ENCODE measurements around the gene AMN.
A peak's percentile ranks its signal among the peaks of the same experiment; 100 is the strongest.
"Not testable (repeated sequence)": the region's sequence is repeated elsewhere in the genome, so short reads cannot be mapped to it uniquely, and the experiment has no call there.

The AMN gene

DNA sequence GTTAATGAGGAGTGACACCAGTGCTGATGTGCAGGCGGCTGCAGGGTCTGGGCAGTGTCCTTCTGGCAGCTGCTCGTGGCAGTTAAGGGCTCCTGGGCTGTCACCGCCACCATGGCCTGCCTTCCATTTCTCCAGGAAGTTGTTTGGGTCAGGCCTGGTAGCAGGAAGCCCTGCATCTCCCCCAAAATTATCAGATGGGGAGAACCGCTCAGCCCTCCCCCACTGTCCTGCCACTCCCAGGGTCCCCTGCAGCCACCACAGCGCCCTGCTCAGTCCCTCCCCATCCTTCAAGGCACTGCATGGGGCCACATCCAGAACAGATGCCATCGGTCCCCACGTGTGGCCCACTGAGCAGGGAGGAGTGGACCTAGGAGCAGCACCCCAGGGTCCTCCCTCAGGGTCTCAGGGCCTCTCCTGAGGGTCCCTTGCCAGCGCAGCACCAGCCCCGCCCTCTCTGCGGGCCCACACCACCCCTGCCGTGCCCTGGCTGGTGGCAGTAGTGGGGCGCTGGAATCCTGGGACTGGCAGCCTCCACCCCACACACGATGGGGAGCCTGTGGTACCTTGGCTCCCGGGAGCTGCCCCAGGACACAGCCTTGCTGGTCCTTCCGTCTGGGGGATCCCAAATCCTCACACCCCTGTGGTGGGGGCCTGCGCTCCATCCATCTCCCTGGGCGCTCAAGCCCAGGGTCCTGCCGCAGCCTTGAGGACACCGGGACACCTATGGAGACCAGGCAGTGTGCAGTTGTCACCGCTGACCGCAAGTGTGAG is 10.3 kb upstream of the AMN start:
- DNase-seq (ENCODE audit: low read depth, low spot score), result no peak

DNA sequence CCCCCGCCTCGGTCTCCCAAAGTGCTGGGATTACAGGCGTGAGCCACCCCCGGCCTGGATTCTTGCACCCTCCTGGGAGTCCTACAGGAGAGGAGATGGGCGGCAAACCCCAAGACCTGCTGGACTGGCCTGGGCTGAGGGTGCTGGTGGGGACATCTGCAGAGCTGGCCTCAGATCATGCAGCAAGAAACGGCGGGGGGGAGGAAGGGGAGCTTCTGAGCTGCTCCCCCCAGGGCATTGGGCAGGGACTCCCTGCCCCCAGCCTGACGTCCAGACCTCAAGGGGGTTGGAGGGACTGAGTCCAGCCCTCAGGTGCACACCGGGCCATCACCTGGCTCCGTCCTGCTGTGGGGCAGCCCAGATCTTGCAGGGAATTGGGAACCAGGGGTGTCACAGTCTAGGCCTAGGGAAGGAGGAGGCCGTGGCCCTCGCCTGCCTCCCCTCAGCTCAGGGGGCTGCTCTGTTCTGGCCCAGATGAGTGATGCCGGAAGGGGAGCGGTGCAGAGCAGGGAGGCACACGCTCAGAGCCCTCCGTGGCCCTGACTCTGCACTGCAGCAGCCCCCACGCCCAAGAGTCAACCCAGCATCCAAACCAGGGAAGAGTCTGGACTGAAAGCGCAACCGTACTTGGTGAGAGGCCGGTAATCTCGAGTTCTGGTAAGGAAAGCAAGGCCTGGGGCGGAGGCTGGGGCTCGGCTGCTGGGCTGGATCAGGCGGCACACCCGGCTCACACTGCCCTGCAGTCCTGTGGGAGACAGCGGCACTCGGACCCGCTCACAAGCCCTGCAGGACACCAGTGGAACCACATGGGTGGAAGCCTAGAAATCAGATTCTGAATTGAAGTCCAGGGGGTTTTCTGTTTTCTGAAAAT is 8.9 kb upstream of the AMN start:
- DNase-seq (ENCODE audit: low read depth, low spot score), result no peak

- DNase-seq (ENCODE audit: low read depth, low spot score), result no peak
Observed at GRCh38 chr14:102914474-102915291, 7.8 kb upstream of the AMN start.

GRCh38 chr14:102915292-102916110 is 7.0 kb upstream of the AMN start:
- DNase-seq (ENCODE audit: low read depth, low spot score), result no peak

- no peak for DNase-seq (ENCODE audit: low read depth, low spot score)
Observed at GRCh38 chr14:102916347-102917055, 6.0 kb upstream of the AMN start.

GRCh38 chr14:102917056-102917385 is 5.4 kb upstream of the AMN start:
- no peak for DNase-seq (ENCODE audit: low read depth, low spot score)

GRCh38 chr14:102917469-102918211 is 4.8 kb upstream of the AMN start:
- peak; percentile 68 for DNase-seq (ENCODE audit: low read depth, low spot score)

DNA sequence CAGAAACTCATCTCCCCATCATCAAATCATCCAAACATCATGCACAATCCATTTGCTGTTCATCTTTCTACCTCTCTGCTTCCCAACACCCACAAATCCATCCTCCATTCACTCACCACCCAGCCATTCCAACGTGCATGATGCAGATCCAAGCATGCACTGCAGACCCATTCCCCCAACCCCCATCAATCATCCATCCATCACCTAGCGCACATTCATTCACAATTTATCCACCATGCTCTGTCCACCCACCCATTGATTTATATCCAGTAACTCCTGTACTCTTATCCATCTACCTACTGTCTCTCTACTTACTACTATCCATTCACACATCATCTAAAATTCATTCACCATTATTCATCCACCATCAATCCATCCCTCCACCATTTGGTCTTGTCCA is 4.0 kb upstream of the AMN start:
- DNase-seq (ENCODE audit: low read depth, low spot score), result no peak

- DNase-seq (ENCODE audit: low read depth, low spot score), result no peak
Observed at GRCh38 chr14:102920273-102920997, 2.0 kb upstream of the AMN start.

DNA sequence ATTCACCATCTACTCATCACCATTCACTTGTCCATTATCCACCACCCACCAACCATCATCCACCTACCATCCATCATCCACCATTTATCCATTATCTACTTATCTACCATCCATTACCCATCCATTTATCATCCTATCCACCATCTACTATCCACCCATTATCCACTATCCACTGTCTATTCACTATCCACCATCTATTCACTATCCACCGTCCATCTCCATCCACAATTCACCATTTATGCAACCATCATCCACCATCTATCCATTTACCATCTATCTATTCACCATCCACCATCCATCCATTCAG is 1.5 kb upstream of the AMN start:
- no peak for DNase-seq (ENCODE audit: low read depth, low spot score)

DNA sequence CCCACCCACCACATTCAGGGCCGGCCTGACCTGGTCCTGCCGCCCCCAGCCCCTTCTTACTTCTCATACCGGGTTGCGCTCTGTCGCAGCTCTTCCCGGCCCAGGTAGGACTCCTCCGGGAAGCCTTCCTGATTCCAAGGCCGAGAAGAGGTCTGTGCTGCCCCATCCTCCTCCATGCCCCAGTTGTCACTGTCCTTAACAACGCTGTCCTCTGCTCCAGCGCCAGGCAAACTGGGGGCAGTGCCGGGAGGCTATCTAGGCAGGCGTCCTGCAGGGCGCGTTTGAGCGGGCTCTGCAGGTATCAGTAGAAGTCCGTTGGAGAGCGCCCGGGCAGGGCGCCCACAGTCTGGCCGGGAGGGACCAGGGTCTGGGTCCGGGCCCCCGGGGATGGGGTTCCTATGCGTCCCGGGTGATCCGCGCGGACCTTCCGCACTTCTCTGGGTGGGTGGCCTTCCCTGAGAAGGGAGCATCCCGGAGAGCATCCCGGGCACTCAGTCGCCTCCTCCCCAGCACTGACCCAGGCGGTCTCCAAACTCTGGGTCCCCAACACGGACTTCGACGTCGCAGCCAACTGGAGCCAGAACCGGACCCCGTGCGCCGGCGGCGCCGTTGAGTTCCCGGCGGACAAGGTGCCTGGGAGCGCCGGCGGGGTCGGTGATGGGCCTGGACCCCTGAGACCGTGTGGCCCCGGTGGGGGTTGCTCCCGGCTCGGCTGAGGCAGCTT is 900 bp downstream of the AMN start:
- DNase-seq (ENCODE audit: low read depth, low spot score), result no peak

GRCh38 chr14:102923925-102924486 is 1.5 kb downstream of the AMN start:
- no peak for DNase-seq (ENCODE audit: low read depth, low spot score)

GRCh38 chr14:102924632-102925588 is 2.4 kb downstream of the AMN start:
- no peak for DNase-seq (ENCODE audit: low read depth, low spot score)

DNA sequence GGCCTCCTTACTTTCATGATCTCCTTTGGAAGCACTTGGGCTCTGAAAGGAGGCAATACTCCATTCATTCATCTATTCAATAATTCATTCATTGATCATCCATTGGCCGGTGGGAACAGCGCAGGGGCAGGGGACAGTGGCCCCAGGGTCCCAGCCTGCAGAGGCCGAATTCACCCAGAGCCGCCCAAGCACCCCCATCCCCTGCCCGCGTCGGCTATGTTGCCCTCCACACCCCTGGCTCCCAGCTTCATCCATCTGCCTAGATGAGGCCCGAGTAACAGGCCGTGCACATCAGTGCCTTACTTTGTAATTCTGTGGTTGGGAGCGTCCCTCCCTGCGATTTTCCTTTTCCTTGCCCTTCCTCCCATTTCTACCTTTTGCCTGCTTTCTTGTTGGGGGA is 3.2 kb downstream of the AMN start:
- no peak for DNase-seq (ENCODE audit: low read depth, low spot score)

- DNase-seq (ENCODE audit: low read depth, low spot score), result no peak
Observed at GRCh38 chr14:102926104-102926503, 3.6 kb downstream of the AMN start.

DNA sequence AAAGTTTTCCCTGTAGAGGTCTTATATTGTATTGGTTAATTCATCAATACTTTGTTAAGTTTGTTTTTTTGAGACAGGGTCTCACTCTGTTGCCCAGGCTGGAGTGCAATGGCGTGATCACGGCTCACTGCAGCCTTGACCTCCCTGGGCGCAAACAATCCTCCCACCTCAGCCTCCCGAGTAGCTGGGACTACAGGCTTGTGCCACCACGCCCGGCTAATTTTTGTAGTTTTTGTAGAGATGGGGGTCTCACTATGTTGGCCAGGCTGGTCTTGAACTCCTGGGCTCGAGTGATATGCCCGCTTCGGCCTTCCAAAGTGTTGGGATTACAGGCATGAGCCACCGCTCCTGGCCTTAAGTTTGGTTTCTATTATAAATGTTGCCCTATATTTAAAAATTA is 4.4 kb downstream of the AMN start:
- not testable (repeated sequence) for DNase-seq (ENCODE audit: low read depth, low spot score)

GRCh38 chr14:102927346-102927877 is 4.9 kb downstream of the AMN start:
- no peak for DNase-seq (ENCODE audit: low read depth, low spot score)

Measured in astrocyte of the hippocampus (primary cell).